Dermis blood vessel endothelial cell (primary cell): ENCODE measurements around the gene THOC1. TPM values are rescaled to one million over a fixed set of nuclear protein-coding genes. Genes with fewer than 3 reads are reported as not detected.

Experiments
- DNase-seq: peaks from one replicate; pipeline ENCODE4 v3.0.0; 2010
- total RNA-seq: library from RNA; depleted of rRNA; stranded (reverse); fragments of >200 nt; gene quantifications from 2 replicates; pipeline ENCODE4 v1.2.3, GENCODE V29; 2014

Gene THOC1
- total RNA-seq, 1 donor from 2014 or later, result 47.3 TPM

- DNase-seq, result no peak
Measured at GRCh38 chr18:275486-275885, 7.6 kb upstream of the THOC1 start.

GRCh38 chr18:274313-274712 is 6.5 kb upstream of the THOC1 start:
- no peak for DNase-seq

GRCh38 chr18:273525-273924 is 5.7 kb upstream of the THOC1 start:
- DNase-seq, result no peak

- no peak for DNase-seq
Measured at GRCh38 chr18:272650-273049, 4.8 kb upstream of the THOC1 start.

GRCh38 chr18:269480-270095 is 1.7 kb upstream of the THOC1 start:
- no peak for DNase-seq

- DNase-seq, result no peak
Measured at GRCh38 chr18:267380-267687, 513 bp downstream of the THOC1 start.

- no peak for DNase-seq
Measured at GRCh38 chr18:261398-262073, 6.3 kb downstream of the THOC1 start.

- DNase-seq, result no peak
Measured at GRCh38 chr18:260547-260946, 7.3 kb downstream of the THOC1 start.

- no peak for DNase-seq
Measured at GRCh38 chr18:255171-255570, 12.7 kb downstream of the THOC1 start.

GRCh38 chr18:253121-253520 is 14.7 kb downstream of the THOC1 start:
- DNase-seq, result no peak

GRCh38 chr18:251572-251971 is 16.3 kb downstream of the THOC1 start:
- DNase-seq, result no peak

- DNase-seq, result no peak
Measured at GRCh38 chr18:250685-251084, 17.2 kb downstream of the THOC1 start.

- DNase-seq, result no peak
Measured at GRCh38 chr18:248053-248452, 19.8 kb downstream of the THOC1 start.

- no peak for DNase-seq
Measured at GRCh38 chr18:245282-245847, 22.5 kb downstream of the THOC1 start.

GRCh38 chr18:240175-240574 is 27.7 kb downstream of the THOC1 start:
- DNase-seq, result no peak

GRCh38 chr18:231563-231962 is 36.3 kb downstream of the THOC1 start:
- no peak for DNase-seq

- DNase-seq, result no peak
Measured at GRCh38 chr18:228586-228985, 39.3 kb downstream of the THOC1 start.

- no peak for DNase-seq
Measured at GRCh38 chr18:227902-228301, 39.9 kb downstream of the THOC1 start.

- DNase-seq, result no peak
Measured at GRCh38 chr18:227374-227773, 40.5 kb downstream of the THOC1 start.

GRCh38 chr18:225745-226144 is 42.1 kb downstream of the THOC1 start:
- DNase-seq, result no peak

- no peak for DNase-seq
Measured at GRCh38 chr18:220708-221107, 47.1 kb downstream of the THOC1 start.

- no peak for DNase-seq
Measured at GRCh38 chr18:217532-218336, 50.1 kb downstream of the THOC1 start.

GRCh38 chr18:215448-216010 is 52.3 kb downstream of the THOC1 start:
- no peak for DNase-seq
